Sigmoid colon (tissue), 7 donors: ENCODE results near the gene SLC28A1. TPM values are rescaled to one million over a fixed set of nuclear protein-coding genes. Genes with fewer than 3 reads are reported as not detected.

Source experiments
- DNase-seq: peaks from one replicate; pipeline ENCODE4 v3.0.0-alpha.2; 2019
- H3K27ac ChIP-seq, 4 donors: fragments of 200-600 bp; sonication (generic); one replicate each; pipeline ENCODE4 v1.5.1; 2016 to 2019; ENCODE audit warnings: mild to moderate bottlenecking in 1 of 4
- H3K27me3 ChIP-seq, 3 donors: fragments of 200-600 bp; sonication (generic); one replicate each; pipeline ENCODE4 v1.5.1; 2019; ENCODE audit warnings: mild to moderate bottlenecking in 1 of 3
- H3K36me3 ChIP-seq, 4 donors: fragments of 200-600 bp; sonication (generic); one replicate each; pipeline ENCODE4 v1.5.1; 2016 to 2019
- H3K4me1 ChIP-seq, 4 donors: fragments of 200-600 bp; sonication (generic); one replicate each; pipeline ENCODE4 v1.5.1; 2017 to 2019
- H3K4me3 ChIP-seq, 4 donors: fragments of 200-600 bp; sonication (generic); one replicate each; pipeline ENCODE4 v1.5.1; 2017 to 2019; ENCODE audit warnings: mild to moderate bottlenecking in 2 of 4, moderate library complexity in 1 of 4
- H3K9me3 ChIP-seq, 4 donors: fragments of 200-600 bp in 3 of 4; sonication (generic) in 3 of 4; one replicate each; pipeline versions ENCODE4 v1.5.1 to v1.6.1; 2013 to 2019
- CTCF ChIP-seq, 4 experiments: fragments of 450-650 bp in 3 of 4; fragments of 200-600 bp in 1 of 4; IDR thresholded peaks; one replicate each; pipeline ENCODE4 v1.5.1; 2016 to 2019; ENCODE audit warnings: antibody characterized with exemption in 4 of 4, mild to moderate bottlenecking in 3 of 4, moderate library complexity in 2 of 4
- EP300 ChIP-seq, 4 donors: sonication (generic); formaldehyde crosslinking; IDR thresholded peaks; one replicate each; pipeline ENCODE4 v1.6.1; 2017; ENCODE audit warnings: antibody characterized with exemption in 4 of 4
- POLR2A ChIP-seq, 2 donors: fragments of 450-650 bp; IDR thresholded peaks; one replicate each; pipeline ENCODE4 v1.6.1; 2016; ENCODE audit warnings: antibody characterized with exemption in 2 of 2, mild to moderate bottlenecking in 2 of 2, moderate library complexity in 2 of 2
- POLR2AphosphoS5 ChIP-seq, 4 donors: sonication (generic); formaldehyde crosslinking; IDR thresholded peaks; one replicate each; pipeline ENCODE4 v1.6.1; 2017; ENCODE audit warnings: antibody characterized with exemption in 4 of 4
- WGBS, 2 donors: extraction: QIAGEN DNeasy Blood & Tissue Kit; methylation state at CpG; one replicate each; pipeline ENCODE4 v1.1.7; 2013; 5-methylcytosine and 5-hydroxymethylcytosine counted together
- intact Hi-C: fragments of 100-400 bp; cut with DNase I; formaldehyde crosslinking; loops from one replicate; pipeline ENCODE4 v1.15.1; 2023
- polyA plus RNA-seq, 3 donors: library from polyadenylated mRNA; stranded (reverse); fragments of 200-250 nt; gene quantifications; one replicate each; pipeline ENCODE4 v1.2.3, GENCODE V29; 2013
- total RNA-seq, 4 donors: library from RNA; depleted of rRNA; stranded (reverse); fragments of >200 nt; gene quantifications; one replicate each; pipeline ENCODE4 v1.1.0, GENCODE V29; 2016
- donor health status: healthy with polysubstance abuse.
- donor health status: Bipolar disorder and iron deficiency.
- donor health status: healthy.

SLC28A1 gene
- total and polyA plus RNA-seq, 7 donors: not detected

- peak overlapping the region in 2 of 4 donors; percentile 17 to 48 for H3K27ac ChIP-seq
- intact Hi-C loops: no loop called here
- DNase-seq: no peak
- no peaks in the 10 kb centered on the region for H3K36me3 ChIP-seq
- no peak overlapping the region for H3K4me3 ChIP-seq
- WGBS, 2 donors: 78 to 92% methylated on average over 2 of the region's 2 CpGs
- H3K4me1 ChIP-seq: peaks cover 0 to 19% (median 9%) of the 10 kb centered on the region in 4 donors
- TF ChIP-seq EP300 (IDR thresholded peaks at IDR 0.05) (no peak), POLR2A (IDR thresholded peaks at IDR 0.05) (no peak), CTCF (IDR thresholded peaks at IDR 0.05) (no peak), POLR2AphosphoS5 (IDR thresholded peaks at IDR 0.05) (no peak)
- H3K27me3 ChIP-seq: no peaks in the 10 kb centered on the region
- H3K9me3 ChIP-seq: no peaks in the 10 kb centered on the region
Measured at GRCh38 chr15:84904419-84904818, 20.0 kb downstream of the SLC28A1 start.

- DNase-seq: peak; percentile 55
- intact Hi-C loops: no loop called here
- Histone ChIP-seq H3K4me3 (no peak overlapping the region), H3K4me1 (peaks cover 0 to 19% (median 9%) of the 10 kb centered on the region in 4 donors), H3K9me3 (no peaks in the 10 kb centered on the region), H3K27ac (peak overlapping the region in 1 of 4 donors; percentile 48), H3K27me3 (no peaks in the 10 kb centered on the region), H3K36me3 (no peaks in the 10 kb centered on the region)
- TF ChIP-seq CTCF (IDR thresholded peaks at IDR 0.05) (no peak), POLR2AphosphoS5 (IDR thresholded peaks at IDR 0.05) (no peak), POLR2A (IDR thresholded peaks at IDR 0.05) (no peak), EP300 (IDR thresholded peaks at IDR 0.05) (no peak)
- 86 to 91% methylated on average over 15 of the region's 15 CpGs for WGBS, 2 donors
Measured at GRCh38 chr15:84905016-84905916, 20.8 kb downstream of the SLC28A1 start.

- Histone ChIP-seq H3K4me3 (no peak overlapping the region), H3K36me3 (no peaks in the 10 kb centered on the region), H3K27ac (no peak overlapping the region), H3K9me3 (no peaks in the 10 kb centered on the region), H3K27me3 (no peaks in the 10 kb centered on the region), H3K4me1 (peaks cover 0 to 40% (median 29%) of the 10 kb centered on the region in 4 donors)
- TF ChIP-seq EP300 (IDR thresholded peaks at IDR 0.05) (no peak), CTCF (IDR thresholded peaks at IDR 0.05) (no peak), POLR2AphosphoS5 (IDR thresholded peaks at IDR 0.05) (no peak), POLR2A (IDR thresholded peaks at IDR 0.05) (no peak)
- 80 to 89% methylated on average over 4 of the region's 4 CpGs for WGBS, 2 donors
- intact Hi-C loops: no loop called here
- no peak for DNase-seq
Measured at GRCh38 chr15:84907731-84908130, 23.3 kb downstream of the SLC28A1 start.

GRCh38 chr15:84908564-84908963 is 24.1 kb downstream of the SLC28A1 start:
- 34 to 67% methylated on average over 13 of the region's 13 CpGs for WGBS, 2 donors
- no peaks in the 10 kb centered on the region for H3K27me3 ChIP-seq
- H3K4me3 ChIP-seq: no peak overlapping the region
- no peaks in the 10 kb centered on the region for H3K36me3 ChIP-seq
- H3K4me1 ChIP-seq: peaks cover 0 to 47% (median 37%) of the 10 kb centered on the region in 4 donors
- no peaks in the 10 kb centered on the region for H3K9me3 ChIP-seq
- no peak for DNase-seq
- H3K27ac ChIP-seq: no peak overlapping the region
- intact Hi-C loops: no loop called here
- TF ChIP-seq POLR2A (IDR thresholded peaks at IDR 0.05) (no peak), CTCF (IDR thresholded peaks at IDR 0.05) (no peak), EP300 (IDR thresholded peaks at IDR 0.05) (no peak), POLR2AphosphoS5 (IDR thresholded peaks at IDR 0.05) (no peak)
